Hepatocyte (in vitro differentiated cells): ENCODE measurements around the gene KRTAP5-5. TPM values are rescaled to one million over a fixed set of nuclear protein-coding genes. Genes with fewer than 3 reads are reported as not detected.

Source experiments
- DNase-seq: peaks from one replicate; pipeline ENCODE4 v3.0.0-alpha.2; 2016; ENCODE audit warnings: low spot score
- H2AFZ ChIP-seq: fragments of 200-600 bp; sonication (generic); 2 replicates; pipeline ENCODE4 v1.6.0; 2016; ENCODE audit warnings: antibody characterized with exemption, mild to moderate bottlenecking
- H3K27ac ChIP-seq: fragments of 200-600 bp; sonication (generic); 2 replicates; pipeline ENCODE4 v1.5.1; 2016; ENCODE audit warnings: mild to moderate bottlenecking
- H3K27me3 ChIP-seq: fragments of 200-600 bp; sonication (generic); 2 replicates; pipeline ENCODE4 v1.6.1; 2016
- H3K36me3 ChIP-seq: fragments of 200-600 bp; sonication (generic); replicated peaks from 2 replicates; pipeline ENCODE4 v1.5.1; 2016; ENCODE audit warnings: low read depth; ENCODE audit not compliant: insufficient read depth
- H3K4me1 ChIP-seq: fragments of 200-600 bp; sonication (generic); 2 replicates; pipeline ENCODE4 v1.5.1; 2016; ENCODE audit warnings: mild to moderate bottlenecking, moderate library complexity; ENCODE audit not compliant: insufficient read depth
- H3K4me2 ChIP-seq: fragments of 200-600 bp; sonication (generic); 2 replicates; pipeline ENCODE4 v1.6.0; 2016
- H3K4me3 ChIP-seq: fragments of 200-600 bp; sonication (generic); 2 replicates; pipeline ENCODE4 v1.5.1; 2016; ENCODE audit warnings: mild to moderate bottlenecking
- H3K79me2 ChIP-seq: fragments of 200-600 bp; sonication (generic); 2 replicates; pipeline ENCODE4 v1.6.0; 2017; ENCODE audit warnings: mild to moderate bottlenecking
- H3K9me2 ChIP-seq: fragments of 200-600 bp; sonication (generic); replicated peaks from 2 replicates; pipeline ENCODE4 v1.6.0; 2017; ENCODE audit warnings: mild to moderate bottlenecking; ENCODE audit not compliant: insufficient read depth
- H3K9me3 ChIP-seq: fragments of 200-600 bp; sonication (generic); 2 replicates; pipeline ENCODE4 v1.5.1; 2016; ENCODE audit warnings: low read depth, mild to moderate bottlenecking
- H4K20me1 ChIP-seq: fragments of 200-600 bp; sonication (generic); 2 replicates; pipeline ENCODE4 v1.6.0; 2016; ENCODE audit warnings: mild to moderate bottlenecking; ENCODE audit not compliant: insufficient read depth, poor library complexity, severe bottlenecking
- EZH2 ChIP-seq: fragments of 200-600 bp; sonication (generic); IDR thresholded peaks from 2 replicates; pipeline ENCODE4 v1.6.1; 2016; ENCODE audit warnings: antibody characterized with exemption, mild to moderate bottlenecking, borderline replicate concordance
- EZH2phosphoT487 ChIP-seq: fragments of 200-600 bp; sonication (generic); IDR thresholded peaks from one replicate; pipeline ENCODE4 v1.6.1; 2018; ENCODE audit warnings: antibody characterized with exemption, mild to moderate bottlenecking, low read depth, moderate library complexity; ENCODE audit not compliant: unreplicated experiment, severe bottlenecking
- WGBS: methylation state at CpG from one replicate; pipeline ENCODE4 v1.1.6; 2016; ENCODE audit warnings: low lambda C conversion rate; ENCODE audit errors: missing lambda C conversion rate; 5-methylcytosine and 5-hydroxymethylcytosine counted together
- polyA plus RNA-seq: library from polyadenylated mRNA; unstranded; fragments of >200 nt; fragmentation: Nextera tagmentation; extraction: Ambion mirVana; gene quantifications from 2 replicates; pipeline ENCODE4 v1.2.1, GENCODE V29; 2016
- total RNA-seq: library from RNA; depleted of rRNA; stranded (reverse); fragments of >200 nt; gene quantifications from 2 replicates; pipeline ENCODE4 v1.2.3, GENCODE V29; 2014
- TF ChIP-seq, protein P1 (sequence below): fragments of 200-600 bp; sonication (generic); IDR thresholded peaks from 2 replicates; pipeline ENCODE4 v1.5.1; 2016; ENCODE audit warnings: antibody characterized with exemption, mild to moderate bottlenecking; ENCODE audit not compliant: poor library complexity

The KRTAP5-5 gene
- total and polyA plus RNA-seq, 2 experiments from 2014 or later, result 0.54 TPM; not detected in 1

GRCh38 chr11:1674173-1675131, 44.9 kb downstream of the KRTAP5-5 start:
- DNase-seq, result no peak
- no peaks in the 10 kb centered on the region for H3K79me2 ChIP-seq
- 51% methylated on average over 21 of the region's 21 CpGs for WGBS
- H3K9me3 ChIP-seq, result no peaks in the 10 kb centered on the region
- H3K36me3 ChIP-seq, result no peaks in the 10 kb centered on the region
- no peaks in the 10 kb centered on the region for H3K27me3 ChIP-seq
- peak overlapping the region; percentile 85 for H3K27ac ChIP-seq
- H2AFZ ChIP-seq, result no peak overlapping the region
- H3K9me2 ChIP-seq, result no peaks in the 10 kb centered on the region
- H3K4me2 ChIP-seq, result peak overlapping the region; percentile 53
- peaks cover 31% of the 10 kb centered on the region for H3K4me1 ChIP-seq
- H4K20me1 ChIP-seq, result no peaks in the 10 kb centered on the region
- no peak for TF ChIP-seq EZH2
- no peak for TF ChIP-seq EZH2phosphoT487
- TF ChIP-seq, protein P1, sequence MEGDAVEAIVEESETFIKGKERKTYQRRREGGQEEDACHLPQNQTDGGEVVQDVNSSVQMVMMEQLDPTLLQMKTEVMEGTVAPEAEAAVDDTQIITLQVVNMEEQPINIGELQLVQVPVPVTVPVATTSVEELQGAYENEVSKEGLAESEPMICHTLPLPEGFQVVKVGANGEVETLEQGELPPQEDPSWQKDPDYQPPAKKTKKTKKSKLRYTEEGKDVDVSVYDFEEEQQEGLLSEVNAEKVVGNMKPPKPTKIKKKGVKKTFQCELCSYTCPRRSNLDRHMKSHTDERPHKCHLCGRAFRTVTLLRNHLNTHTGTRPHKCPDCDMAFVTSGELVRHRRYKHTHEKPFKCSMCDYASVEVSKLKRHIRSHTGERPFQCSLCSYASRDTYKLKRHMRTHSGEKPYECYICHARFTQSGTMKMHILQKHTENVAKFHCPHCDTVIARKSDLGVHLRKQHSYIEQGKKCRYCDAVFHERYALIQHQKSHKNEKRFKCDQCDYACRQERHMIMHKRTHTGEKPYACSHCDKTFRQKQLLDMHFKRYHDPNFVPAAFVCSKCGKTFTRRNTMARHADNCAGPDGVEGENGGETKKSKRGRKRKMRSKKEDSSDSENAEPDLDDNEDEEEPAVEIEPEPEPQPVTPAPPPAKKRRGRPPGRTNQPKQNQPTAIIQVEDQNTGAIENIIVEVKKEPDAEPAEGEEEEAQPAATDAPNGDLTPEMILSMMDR, result no peak
- no peak overlapping the region for H3K4me3 ChIP-seq

- H3K4me1 ChIP-seq, result peaks cover 31% of the 10 kb centered on the region
Observed at GRCh38 chr11:1675536-1676228, 46.1 kb downstream of the KRTAP5-5 start.

DNA sequence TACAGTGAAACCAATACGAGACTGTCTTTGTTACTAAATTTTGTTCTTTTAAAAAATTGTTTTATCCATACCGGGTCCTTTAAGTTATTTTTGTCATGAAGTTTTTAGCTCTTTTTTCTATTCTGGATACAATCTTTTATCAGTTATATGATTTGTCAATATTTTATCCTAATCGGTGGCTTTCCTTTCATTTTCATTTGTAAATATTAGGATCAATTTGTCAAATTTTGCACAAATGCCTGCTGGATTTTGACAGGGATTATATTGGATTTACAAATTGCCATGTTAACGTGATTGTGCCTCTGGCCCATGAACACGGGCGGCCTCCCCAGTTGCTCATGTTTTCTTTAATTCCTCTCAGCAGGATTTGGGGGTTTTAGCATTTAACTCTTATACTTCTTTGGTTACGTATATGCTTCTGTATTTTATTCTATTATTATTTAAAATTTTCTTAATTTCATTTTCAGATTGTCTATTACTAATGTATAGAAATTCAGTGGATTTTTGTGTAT, 46.7 kb downstream of the KRTAP5-5 start:
- Histone ChIP-seq H3K27ac (peak overlapping the region; percentile 85), H3K36me3 (no peaks in the 10 kb centered on the region), H2AFZ (peak overlapping the region; percentile 4), H3K27me3 (no peaks in the 10 kb centered on the region), H3K79me2 (peaks cover 14% of the 10 kb centered on the region), H3K4me3 (no peak overlapping the region), H3K9me3 (no peaks in the 10 kb centered on the region), H3K9me2 (no peaks in the 10 kb centered on the region), H3K4me2 (peak overlapping the region; percentile 3), H4K20me1 (no peaks in the 10 kb centered on the region), H3K4me1 (peaks cover 31% of the 10 kb centered on the region)
- WGBS, result 68% methylated on average over 7 of the region's 7 CpGs
- no peak for TF ChIP-seq EZH2phosphoT487
- TF ChIP-seq EZH2, result no peak
- TF ChIP-seq, protein P1, result no peak
- DNase-seq, result no peak

More at GRCh38 chr11:1675536-1676228, 46.1 kb downstream of the KRTAP5-5 start:
- TF ChIP-seq, protein P1, result no peak
- TF ChIP-seq EZH2phosphoT487 (no peak), EZH2 (no peak)
- Histone ChIP-seq H3K9me2 (no peaks in the 10 kb centered on the region), H3K27me3 (no peaks in the 10 kb centered on the region), H4K20me1 (no peaks in the 10 kb centered on the region), H3K79me2 (peaks cover 10% of the 10 kb centered on the region), H3K4me2 (peak overlapping the region; percentile 3), H3K36me3 (no peaks in the 10 kb centered on the region), H2AFZ (peak overlapping the region; percentile 4), H3K4me3 (no peak overlapping the region), H3K27ac (peak overlapping the region; percentile 85), H3K9me3 (no peaks in the 10 kb centered on the region)
- 72% methylated on average over 11 of the region's 11 CpGs for WGBS
- DNase-seq, result no peak
